SU-DHL-6 (cell line): ENCODE results near the gene MFAP5.

Experiments used
- H2AFZ ChIP-seq: fragments of 200-600 bp; sonication (generic); 2 replicates; pipeline ENCODE4 v1.6.1; 2014; ENCODE audit warnings: low read depth, mild to moderate bottlenecking, moderate library complexity, mixed read lengths, antibody characterized with exemption, low read length; ENCODE audit not compliant: severe bottlenecking
- H3F3A ChIP-seq: fragments of 200-600 bp; shearing (Covaris generic); 2 replicates; pipeline ENCODE4 v1.6.0; 2016; ENCODE audit warnings: antibody characterized with exemption, mild to moderate bottlenecking; ENCODE audit not compliant: insufficient read depth
- H3K27ac ChIP-seq: fragments of 200-600 bp; sonication (generic); 2 replicates; pipeline ENCODE4 v1.5.1; 2016; ENCODE audit warnings: low read depth, mild to moderate bottlenecking, low read length, moderate library complexity, mixed read lengths
- H3K27me3 ChIP-seq: fragments of 200-600 bp; sonication (generic), shearing (Covaris generic); 2 replicates; pipeline ENCODE4 v1.6.0; 2014; ENCODE audit warnings: mild to moderate bottlenecking, low read length
- H3K36me3 ChIP-seq: fragments of 200-600 bp; sonication (generic); 2 replicates; pipeline ENCODE4 v1.6.1; 2014; ENCODE audit warnings: mild to moderate bottlenecking, low read length, mixed read lengths
- H3K4me2 ChIP-seq: fragments of 300-600, 200-600 bp; shearing (Covaris generic), sonication (generic); 2 replicates; pipeline ENCODE4 v1.6.0; 2014; ENCODE audit warnings: low read length, low read depth, mild to moderate bottlenecking; ENCODE audit not compliant: poor library complexity, severe bottlenecking
- H3K4me3 ChIP-seq: fragments of 200-600 bp; sonication (generic); 2 replicates; pipeline ENCODE4 v1.5.1; 2014; ENCODE audit warnings: antibody characterized with exemption, low read length, mild to moderate bottlenecking, mixed read lengths; ENCODE audit not compliant: insufficient read depth, poor library complexity, severe bottlenecking
- H3K79me2 ChIP-seq: fragments of 200-600 bp; sonication (generic); 2 replicates; pipeline ENCODE4 v1.6.1; 2014; ENCODE audit warnings: mild to moderate bottlenecking, low read length, moderate library complexity; ENCODE audit not compliant: insufficient read depth
- H3K9ac ChIP-seq: fragments of 200-600 bp; sonication (generic); 2 replicates; pipeline ENCODE4 v1.7.0; 2014; ENCODE audit warnings: mild to moderate bottlenecking, low read length
- H3K9me2 ChIP-seq: fragments of 200-600 bp; sonication (generic); replicated peaks from 2 replicates; pipeline ENCODE4 v1.6.1; 2014; ENCODE audit warnings: low read length; ENCODE audit not compliant: insufficient read depth
- H3K9me3 ChIP-seq: fragments of 200-600 bp; sonication (generic); 2 replicates; pipeline ENCODE4 v1.6.1; 2014; ENCODE audit warnings: low read length, mixed read lengths; ENCODE audit not compliant: insufficient read depth
- H4K20me1 ChIP-seq: fragments of 200-600 bp; sonication (generic); 2 replicates; pipeline ENCODE4 v1.6.1; 2014; ENCODE audit warnings: low read depth, mild to moderate bottlenecking, antibody characterized with exemption, low read length, moderate library complexity, mixed read lengths
- EZH2phosphoT487 ChIP-seq: fragments of 200-600 bp; sonication (generic), shearing (Covaris generic); conservative IDR thresholded peaks from 2 replicates; pipeline ENCODE4 v1.6.1; 2018; ENCODE audit warnings: mild to moderate bottlenecking, antibody characterized with exemption, low read length, moderate library complexity, mixed read lengths
- TF ChIP-seq, protein P1 (sequence below): fragments of 200-600 bp; sonication (generic); IDR thresholded peaks from one replicate; pipeline ENCODE4 v1.5.1; 2017; ENCODE audit warnings: antibody characterized with exemption, mild to moderate bottlenecking, low read length, moderate library complexity; ENCODE audit not compliant: insufficient read depth, poor library complexity, severe bottlenecking

The MFAP5 gene

DNA sequence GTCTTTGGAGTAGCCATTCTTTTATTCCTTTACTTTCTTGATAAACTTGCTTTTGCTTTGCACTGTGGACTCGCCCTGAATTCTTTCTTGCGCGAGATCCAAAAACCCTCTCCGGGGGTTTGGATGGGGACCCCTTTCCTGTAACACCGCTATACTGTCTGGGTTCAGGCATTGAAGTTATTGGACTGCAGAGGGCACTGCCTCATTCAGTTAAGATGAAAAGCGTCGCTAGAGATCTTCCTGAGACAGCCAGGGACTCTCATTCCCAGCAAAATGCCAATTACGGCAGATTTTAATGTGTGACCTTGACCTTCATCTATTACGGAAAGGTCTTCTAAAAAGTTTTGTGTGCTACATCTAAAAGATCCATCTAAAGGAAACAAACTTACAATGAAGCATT is 17.9 kb upstream of the MFAP5 start:
- Histone ChIP-seq H4K20me1 (no peaks in the 10 kb centered on the region), H3K36me3 (no peaks in the 10 kb centered on the region), H3K4me3 (no peak overlapping the region), H3K79me2 (no peaks in the 10 kb centered on the region), H3K9me2 (no peaks in the 10 kb centered on the region), H3K9ac (no peak overlapping the region), H3K27ac (no peak overlapping the region), H3K27me3 (no peaks in the 10 kb centered on the region), H3K9me3 (no peaks in the 10 kb centered on the region), H2AFZ (no peak overlapping the region), H3K4me2 (no peak overlapping the region), H3F3A (no peaks in the 10 kb centered on the region)
- TF ChIP-seq, protein P1, sequence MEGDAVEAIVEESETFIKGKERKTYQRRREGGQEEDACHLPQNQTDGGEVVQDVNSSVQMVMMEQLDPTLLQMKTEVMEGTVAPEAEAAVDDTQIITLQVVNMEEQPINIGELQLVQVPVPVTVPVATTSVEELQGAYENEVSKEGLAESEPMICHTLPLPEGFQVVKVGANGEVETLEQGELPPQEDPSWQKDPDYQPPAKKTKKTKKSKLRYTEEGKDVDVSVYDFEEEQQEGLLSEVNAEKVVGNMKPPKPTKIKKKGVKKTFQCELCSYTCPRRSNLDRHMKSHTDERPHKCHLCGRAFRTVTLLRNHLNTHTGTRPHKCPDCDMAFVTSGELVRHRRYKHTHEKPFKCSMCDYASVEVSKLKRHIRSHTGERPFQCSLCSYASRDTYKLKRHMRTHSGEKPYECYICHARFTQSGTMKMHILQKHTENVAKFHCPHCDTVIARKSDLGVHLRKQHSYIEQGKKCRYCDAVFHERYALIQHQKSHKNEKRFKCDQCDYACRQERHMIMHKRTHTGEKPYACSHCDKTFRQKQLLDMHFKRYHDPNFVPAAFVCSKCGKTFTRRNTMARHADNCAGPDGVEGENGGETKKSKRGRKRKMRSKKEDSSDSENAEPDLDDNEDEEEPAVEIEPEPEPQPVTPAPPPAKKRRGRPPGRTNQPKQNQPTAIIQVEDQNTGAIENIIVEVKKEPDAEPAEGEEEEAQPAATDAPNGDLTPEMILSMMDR, result no peak
- TF ChIP-seq EZH2phosphoT487, result no peak

DNA sequence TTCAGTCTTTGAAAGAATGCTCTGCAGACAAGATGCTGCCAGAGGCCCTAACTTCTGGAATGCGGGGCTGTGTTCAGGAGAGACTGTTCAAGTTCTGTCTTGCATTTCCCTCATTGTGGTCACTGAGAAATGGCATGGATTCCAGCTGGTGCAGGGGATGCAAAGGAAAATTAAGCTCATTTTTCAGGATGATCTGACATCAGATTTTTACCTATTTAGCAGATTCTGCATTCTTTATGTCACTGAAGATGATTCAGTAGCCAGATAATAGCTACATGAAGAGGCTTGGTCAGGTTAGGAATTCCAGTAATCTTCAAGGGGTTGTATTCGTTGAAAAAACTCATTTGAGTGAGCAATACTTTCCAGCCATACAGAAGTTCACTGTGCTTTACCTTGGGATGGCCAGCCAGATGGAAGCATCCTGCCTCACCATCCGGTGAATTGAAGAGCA is 16.1 kb upstream of the MFAP5 start:
- H3K9me3 ChIP-seq, result no peaks in the 10 kb centered on the region
- no peak overlapping the region for H2AFZ ChIP-seq
- no peak for TF ChIP-seq EZH2phosphoT487
- TF ChIP-seq, protein P1, result no peak
- no peaks in the 10 kb centered on the region for H4K20me1 ChIP-seq
- H3K9me2 ChIP-seq, result no peaks in the 10 kb centered on the region
- no peaks in the 10 kb centered on the region for H3K36me3 ChIP-seq
- H3K4me2 ChIP-seq, result no peak overlapping the region
- H3K4me3 ChIP-seq, result no peak overlapping the region
- H3K27me3 ChIP-seq, result no peaks in the 10 kb centered on the region
- no peak overlapping the region for H3K27ac ChIP-seq
- H3K79me2 ChIP-seq, result no peaks in the 10 kb centered on the region
- no peak overlapping the region for H3K9ac ChIP-seq
- H3F3A ChIP-seq, result no peaks in the 10 kb centered on the region

DNA sequence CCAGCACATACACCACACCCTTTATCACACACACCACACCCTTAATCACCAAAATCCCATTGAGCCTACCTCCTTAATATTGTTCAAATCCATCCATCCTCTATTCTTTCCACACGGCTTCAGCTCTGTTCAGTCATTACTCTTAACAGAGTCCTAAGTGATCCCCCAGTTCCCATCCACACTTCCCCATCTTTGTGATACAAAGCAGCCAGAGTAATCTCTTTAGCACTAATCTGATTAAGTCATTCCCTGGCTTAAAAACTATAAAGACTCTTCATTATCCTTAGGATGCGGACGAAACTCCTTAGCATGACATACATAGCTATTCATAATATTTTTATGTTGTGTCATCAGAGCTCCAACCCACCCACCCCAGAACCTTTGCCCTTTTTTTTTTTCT is 14.7 kb upstream of the MFAP5 start:
- Histone ChIP-seq H3K9ac (no peak overlapping the region), H3K27me3 (no peaks in the 10 kb centered on the region), H3F3A (no peaks in the 10 kb centered on the region), H3K27ac (no peak overlapping the region), H3K9me3 (no peaks in the 10 kb centered on the region), H3K79me2 (no peaks in the 10 kb centered on the region), H4K20me1 (no peaks in the 10 kb centered on the region), H3K9me2 (no peaks in the 10 kb centered on the region), H3K4me2 (no peak overlapping the region), H2AFZ (no peak overlapping the region), H3K4me3 (no peak overlapping the region), H3K36me3 (no peaks in the 10 kb centered on the region)
- TF ChIP-seq EZH2phosphoT487, result no peak
- TF ChIP-seq, protein P1, result no peak
